Measurements from ENCODE around the gene PLXNB2.

GRCh38 chr22:50338042-50338573 lies 30.7 kb upstream of the PLXNB2 start:
- TF ChIP-seq, protein P1, sequence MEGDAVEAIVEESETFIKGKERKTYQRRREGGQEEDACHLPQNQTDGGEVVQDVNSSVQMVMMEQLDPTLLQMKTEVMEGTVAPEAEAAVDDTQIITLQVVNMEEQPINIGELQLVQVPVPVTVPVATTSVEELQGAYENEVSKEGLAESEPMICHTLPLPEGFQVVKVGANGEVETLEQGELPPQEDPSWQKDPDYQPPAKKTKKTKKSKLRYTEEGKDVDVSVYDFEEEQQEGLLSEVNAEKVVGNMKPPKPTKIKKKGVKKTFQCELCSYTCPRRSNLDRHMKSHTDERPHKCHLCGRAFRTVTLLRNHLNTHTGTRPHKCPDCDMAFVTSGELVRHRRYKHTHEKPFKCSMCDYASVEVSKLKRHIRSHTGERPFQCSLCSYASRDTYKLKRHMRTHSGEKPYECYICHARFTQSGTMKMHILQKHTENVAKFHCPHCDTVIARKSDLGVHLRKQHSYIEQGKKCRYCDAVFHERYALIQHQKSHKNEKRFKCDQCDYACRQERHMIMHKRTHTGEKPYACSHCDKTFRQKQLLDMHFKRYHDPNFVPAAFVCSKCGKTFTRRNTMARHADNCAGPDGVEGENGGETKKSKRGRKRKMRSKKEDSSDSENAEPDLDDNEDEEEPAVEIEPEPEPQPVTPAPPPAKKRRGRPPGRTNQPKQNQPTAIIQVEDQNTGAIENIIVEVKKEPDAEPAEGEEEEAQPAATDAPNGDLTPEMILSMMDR (conservative IDR thresholded peaks at IDR 0.05 in 1 of 2, IDR thresholded peaks at IDR 0.05 in 1 of 2; ENCODE audit: low read depth in 1 of 2, low read length in 2 of 2) = no peak
- TF ChIP-seq EZH2 (IDR thresholded peaks at IDR 0.05; ENCODE audit: low read length, missing control alignments) = no peak
